Brain microvascular endothelial cell (primary cell): ENCODE results near the gene TOB1.

ENCODE experiments used
- DNase-seq: peaks from one replicate; pipeline ENCODE4 v3.0.0-alpha.2; 2020
- H3K27ac ChIP-seq: fragments of 250-450 bp; sonication (Bioruptor Pico); 2 replicates; pipeline ENCODE4 v1.5.1; 2020; ENCODE audit warnings: mild to moderate bottlenecking, moderate library complexity
- H3K27me3 ChIP-seq: fragments of 250-450 bp; sonication (Bioruptor Pico); replicated peaks from 2 replicates; pipeline ENCODE4 v1.5.1; 2020; ENCODE audit warnings: mild to moderate bottlenecking
- H3K36me3 ChIP-seq: fragments of 250-450 bp; sonication (Bioruptor Pico); replicated peaks from 2 replicates; pipeline ENCODE4 v1.5.1; 2020; ENCODE audit warnings: mild to moderate bottlenecking
- H3K4me3 ChIP-seq: 2 replicates; pipeline ENCODE4 v1.5.1; 2011; ENCODE audit warnings: low read depth, mild to moderate bottlenecking, control low read depth, low read length, moderate library complexity
- CTCF ChIP-seq: IDR thresholded peaks from 2 replicates; pipeline ENCODE4 v1.5.1; 2011; ENCODE audit warnings: low read depth, mild to moderate bottlenecking, moderate library complexity, low read length, control low read depth, inconsistent platforms; ENCODE audit errors: missing control alignments
- in situ Hi-C: cut with HindIII; loops from 2 replicates; pipeline ENCODE4 v1.10.0; 2017; ENCODE audit warnings: low sequenced_read_pairs, low pct_ligation_motif_present

TOB1 gene

GRCh38 chr17:50892101-50892776, 26.1 kb upstream of the TOB1 start:
- in situ Hi-C loops, result no loop called here
- Histone ChIP-seq H3K27me3 (no peaks in the 10 kb centered on the region), H3K4me3 (no peak overlapping the region), H3K36me3 (no peaks in the 10 kb centered on the region), H3K27ac (no peak overlapping the region)
- DNase-seq, result no peak
- no peak for TF ChIP-seq CTCF

DNA sequence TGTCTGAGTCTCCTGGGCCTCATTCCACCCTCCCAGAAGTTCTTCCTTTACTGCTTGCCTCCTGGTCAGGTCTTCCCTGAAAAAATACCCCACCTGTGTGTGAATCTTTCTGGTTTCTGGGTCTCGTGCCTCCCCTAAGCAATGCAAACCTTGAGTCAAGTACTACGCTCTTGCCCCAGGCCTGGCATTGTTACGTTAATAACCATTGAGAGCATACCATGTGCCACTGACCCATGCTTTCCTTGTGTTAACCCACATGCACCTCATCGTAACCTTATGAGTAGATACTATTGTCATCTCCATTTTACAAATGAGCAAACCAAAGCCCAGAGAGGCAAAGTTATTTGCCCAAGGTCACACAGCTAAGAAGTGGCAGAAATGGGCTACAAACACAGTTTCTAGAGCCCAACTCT, 25.4 kb upstream of the TOB1 start:
- Histone ChIP-seq H3K27ac (no peak overlapping the region), H3K36me3 (no peaks in the 10 kb centered on the region), H3K27me3 (no peaks in the 10 kb centered on the region), H3K4me3 (no peak overlapping the region)
- no peak for DNase-seq
- TF ChIP-seq CTCF, result no peak
- in situ Hi-C loops, result no loop called here

DNA sequence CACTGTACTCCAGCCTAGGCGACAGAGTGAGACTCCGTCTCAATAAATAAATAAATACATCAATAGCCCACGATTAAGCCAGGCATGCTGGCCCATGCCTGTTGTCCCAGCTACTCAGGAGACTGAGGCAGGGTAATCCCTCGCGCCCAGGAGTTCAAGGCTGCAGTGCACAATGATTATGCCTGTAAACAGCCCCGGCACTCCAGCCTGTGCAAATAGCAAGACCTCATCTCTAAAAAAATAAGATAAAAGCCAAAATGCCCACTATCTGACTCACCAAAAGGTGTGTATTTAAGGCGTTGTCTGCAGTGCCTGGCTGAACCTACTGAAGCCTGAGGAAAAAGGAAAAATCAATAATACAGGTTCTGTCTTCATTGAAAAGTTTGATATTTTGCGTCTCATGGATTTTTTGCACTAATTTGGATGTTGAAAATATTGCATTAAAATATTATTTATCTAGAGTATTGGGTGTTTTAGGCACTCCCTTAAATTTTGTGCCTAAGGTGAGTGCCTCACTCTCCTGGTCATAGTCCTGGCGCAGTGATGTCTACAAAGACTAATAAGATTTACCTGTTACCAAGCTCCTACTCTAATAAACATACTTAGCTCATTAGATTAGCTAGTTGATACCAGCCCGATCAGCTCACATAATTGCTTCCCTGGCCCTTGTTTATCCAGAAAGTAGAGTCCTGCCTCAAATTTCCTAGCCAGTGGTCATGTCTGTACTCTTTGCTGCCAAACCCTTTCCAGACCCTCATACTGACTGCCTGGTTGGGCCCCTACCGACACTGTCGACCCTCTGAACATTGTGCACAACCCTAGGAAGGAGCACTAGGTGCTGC, 24.7 kb upstream of the TOB1 start:
- no peak for TF ChIP-seq CTCF
- Histone ChIP-seq H3K4me3 (no peak overlapping the region), H3K27ac (no peak overlapping the region), H3K36me3 (no peaks in the 10 kb centered on the region), H3K27me3 (no peaks in the 10 kb centered on the region)
- in situ Hi-C loops, result no loop called here
- DNase-seq, result no peak

DNA sequence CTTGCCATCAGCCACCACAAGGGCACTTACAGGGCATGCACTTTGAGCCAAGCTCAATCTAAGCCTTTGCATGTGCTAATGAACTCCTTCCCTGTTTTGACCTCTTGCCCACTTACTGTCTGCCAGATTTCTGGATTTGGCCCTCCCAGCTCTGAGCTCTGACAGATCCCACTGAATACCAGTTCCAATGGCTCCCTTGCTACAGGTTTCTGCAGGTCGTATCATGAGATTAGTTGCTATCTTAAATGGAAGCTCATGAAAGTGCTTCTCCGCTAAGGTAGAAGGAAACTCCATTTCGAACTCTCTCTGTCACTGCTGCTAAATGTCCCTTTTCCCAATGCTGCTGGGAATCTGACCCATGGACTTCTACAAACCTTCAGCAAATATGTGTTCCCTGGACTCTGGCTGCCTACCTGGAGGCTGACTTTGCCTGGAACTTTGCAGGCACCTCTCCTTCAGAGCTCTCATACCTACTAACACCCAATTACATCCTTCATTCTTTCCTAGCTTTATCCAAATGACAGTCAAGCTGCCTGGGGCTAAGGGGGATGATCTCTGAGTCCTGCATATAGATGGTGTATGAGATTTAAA, 23.5 kb upstream of the TOB1 start:
- H3K27me3 ChIP-seq, result no peaks in the 10 kb centered on the region
- DNase-seq, result no peak

DNA sequence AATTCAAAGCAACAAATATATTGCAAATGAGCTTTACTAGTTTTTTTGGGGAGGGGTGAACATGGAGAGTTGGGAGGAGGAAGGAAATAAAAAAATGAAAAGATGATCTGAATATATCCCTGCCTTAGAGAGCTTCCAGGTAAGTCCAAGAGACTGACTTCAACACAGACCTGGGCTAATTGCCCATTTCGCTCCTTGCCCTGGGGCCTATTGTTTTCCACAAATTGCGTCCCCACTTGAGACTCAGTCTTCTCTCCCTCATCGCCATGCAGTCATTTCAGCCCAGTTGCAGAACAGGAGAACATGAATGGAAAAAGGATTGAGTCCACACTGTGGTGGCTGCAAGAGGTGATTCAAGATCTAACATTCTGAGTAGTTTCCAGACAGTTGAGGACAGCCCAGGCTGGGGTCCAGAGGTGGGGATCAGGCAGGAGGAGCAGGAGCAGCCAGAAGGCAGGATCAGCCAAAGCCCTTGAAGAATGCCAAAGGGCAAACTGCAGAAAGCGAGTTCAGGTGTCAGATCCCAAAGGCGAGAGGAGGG, 21.6 kb upstream of the TOB1 start:
- DNase-seq, result no peak
- no peak overlapping the region for H3K27ac ChIP-seq
- no peak overlapping the region for H3K4me3 ChIP-seq
- TF ChIP-seq CTCF, result no peak
- in situ Hi-C loops, result no loop called here
- no peaks in the 10 kb centered on the region for H3K36me3 ChIP-seq
- no peaks in the 10 kb centered on the region for H3K27me3 ChIP-seq

More for the DNA sequence above, 23.5 kb upstream of the TOB1 start:
- in situ Hi-C loops, result no loop called here
- no peak for TF ChIP-seq CTCF
- H3K4me3 ChIP-seq, result no peak overlapping the region
- no peak overlapping the region for H3K27ac ChIP-seq
- no peaks in the 10 kb centered on the region for H3K36me3 ChIP-seq
